Measurements from ENCODE around the gene THY1.

GRCh38 chr11:119453881-119454280 is 30.9 kb upstream of the THY1 start:
- no peak for TF ChIP-seq CTCF (IDR thresholded peaks at IDR 0.05; ENCODE audit: low read depth, low read length, poor library complexity, severe bottlenecking)
- TF ChIP-seq EZH2phosphoT487 (IDR thresholded peaks at IDR 0.05; ENCODE audit: borderline replicate concordance, low read length): no peak

Measured in DOHH2 (cell line).